ENCODE data around the gene HPCAL1. TPM values are rescaled to one million over a fixed set of nuclear protein-coding genes. Genes with fewer than 3 reads are reported as not detected.
"Not testable (repeated sequence)": the region's sequence is repeated elsewhere in the genome, so short reads cannot be mapped to it uniquely, and the experiment has no call there.

The HPCAL1 gene
- polyA plus RNA-seq, 1 donor from 2014 or later, result 63.4 TPM

DNA sequence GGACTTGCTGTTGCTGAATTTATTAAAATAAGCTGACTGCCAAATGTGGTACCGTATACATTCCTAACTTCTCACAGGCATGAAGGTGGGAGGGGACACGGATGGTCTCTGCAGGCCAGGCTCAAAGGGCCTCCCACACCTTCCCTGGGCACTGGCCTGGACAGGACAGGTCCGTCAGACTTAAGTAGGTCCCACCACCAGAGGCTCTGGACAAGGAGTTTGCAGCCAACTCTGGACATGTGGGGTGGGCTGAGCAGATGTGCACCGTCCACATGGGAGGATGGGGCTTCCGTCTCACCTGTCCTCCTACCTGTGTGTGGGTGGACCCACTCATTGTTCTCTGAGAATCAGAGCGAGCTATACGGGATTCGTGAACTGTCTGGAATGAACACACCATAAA lies 137.3 kb downstream of the HPCAL1 start:
- TF ChIP-seq, protein P1, sequence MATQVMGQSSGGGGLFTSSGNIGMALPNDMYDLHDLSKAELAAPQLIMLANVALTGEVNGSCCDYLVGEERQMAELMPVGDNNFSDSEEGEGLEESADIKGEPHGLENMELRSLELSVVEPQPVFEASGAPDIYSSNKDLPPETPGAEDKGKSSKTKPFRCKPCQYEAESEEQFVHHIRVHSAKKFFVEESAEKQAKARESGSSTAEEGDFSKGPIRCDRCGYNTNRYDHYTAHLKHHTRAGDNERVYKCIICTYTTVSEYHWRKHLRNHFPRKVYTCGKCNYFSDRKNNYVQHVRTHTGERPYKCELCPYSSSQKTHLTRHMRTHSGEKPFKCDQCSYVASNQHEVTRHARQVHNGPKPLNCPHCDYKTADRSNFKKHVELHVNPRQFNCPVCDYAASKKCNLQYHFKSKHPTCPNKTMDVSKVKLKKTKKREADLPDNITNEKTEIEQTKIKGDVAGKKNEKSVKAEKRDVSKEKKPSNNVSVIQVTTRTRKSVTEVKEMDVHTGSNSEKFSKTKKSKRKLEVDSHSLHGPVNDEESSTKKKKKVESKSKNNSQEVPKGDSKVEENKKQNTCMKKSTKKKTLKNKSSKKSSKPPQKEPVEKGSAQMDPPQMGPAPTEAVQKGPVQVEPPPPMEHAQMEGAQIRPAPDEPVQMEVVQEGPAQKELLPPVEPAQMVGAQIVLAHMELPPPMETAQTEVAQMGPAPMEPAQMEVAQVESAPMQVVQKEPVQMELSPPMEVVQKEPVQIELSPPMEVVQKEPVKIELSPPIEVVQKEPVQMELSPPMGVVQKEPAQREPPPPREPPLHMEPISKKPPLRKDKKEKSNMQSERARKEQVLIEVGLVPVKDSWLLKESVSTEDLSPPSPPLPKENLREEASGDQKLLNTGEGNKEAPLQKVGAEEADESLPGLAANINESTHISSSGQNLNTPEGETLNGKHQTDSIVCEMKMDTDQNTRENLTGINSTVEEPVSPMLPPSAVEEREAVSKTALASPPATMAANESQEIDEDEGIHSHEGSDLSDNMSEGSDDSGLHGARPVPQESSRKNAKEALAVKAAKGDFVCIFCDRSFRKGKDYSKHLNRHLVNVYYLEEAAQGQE (IDR thresholded peaks at IDR 0.05; ENCODE audit: borderline replicate concordance), result no peak
- TF ChIP-seq SMC3 (conservative IDR thresholded peaks at IDR 0.05; ENCODE audit: poor library complexity), result no peak
- TF ChIP-seq, protein P2, sequence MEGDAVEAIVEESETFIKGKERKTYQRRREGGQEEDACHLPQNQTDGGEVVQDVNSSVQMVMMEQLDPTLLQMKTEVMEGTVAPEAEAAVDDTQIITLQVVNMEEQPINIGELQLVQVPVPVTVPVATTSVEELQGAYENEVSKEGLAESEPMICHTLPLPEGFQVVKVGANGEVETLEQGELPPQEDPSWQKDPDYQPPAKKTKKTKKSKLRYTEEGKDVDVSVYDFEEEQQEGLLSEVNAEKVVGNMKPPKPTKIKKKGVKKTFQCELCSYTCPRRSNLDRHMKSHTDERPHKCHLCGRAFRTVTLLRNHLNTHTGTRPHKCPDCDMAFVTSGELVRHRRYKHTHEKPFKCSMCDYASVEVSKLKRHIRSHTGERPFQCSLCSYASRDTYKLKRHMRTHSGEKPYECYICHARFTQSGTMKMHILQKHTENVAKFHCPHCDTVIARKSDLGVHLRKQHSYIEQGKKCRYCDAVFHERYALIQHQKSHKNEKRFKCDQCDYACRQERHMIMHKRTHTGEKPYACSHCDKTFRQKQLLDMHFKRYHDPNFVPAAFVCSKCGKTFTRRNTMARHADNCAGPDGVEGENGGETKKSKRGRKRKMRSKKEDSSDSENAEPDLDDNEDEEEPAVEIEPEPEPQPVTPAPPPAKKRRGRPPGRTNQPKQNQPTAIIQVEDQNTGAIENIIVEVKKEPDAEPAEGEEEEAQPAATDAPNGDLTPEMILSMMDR (IDR thresholded peaks at IDR 0.05; ENCODE audit: poor library complexity, severe bottlenecking), result no peak
- TF ChIP-seq EP300 (conservative IDR thresholded peaks at IDR 0.05; ENCODE audit: poor library complexity, severe bottlenecking), result no peak
- TF ChIP-seq RAD21 (conservative IDR thresholded peaks at IDR 0.05), result no peak
- no peak for TF ChIP-seq EZH2 (IDR thresholded peaks at IDR 0.05; ENCODE audit: borderline replicate concordance, insufficient read depth, low read length, poor library complexity, severe bottlenecking)
- no peak for TF ChIP-seq POLR2AphosphoS5 (IDR thresholded peaks at IDR 0.05)
- TF ChIP-seq TAF1 (IDR thresholded peaks at IDR 0.05; ENCODE audit: low read depth), result no peak
- TF ChIP-seq MXI1 (conservative IDR thresholded peaks at IDR 0.05; ENCODE audit: poor library complexity, severe bottlenecking), result no peak
- Histone ChIP-seq H4K20me1 (ENCODE audit: insufficient read depth) (peaks cover 43% of the 10 kb centered on the region), H2AFZ (ENCODE audit: low read depth, low read length) (no peak overlapping the region), H3K9me2 (ENCODE audit: insufficient read depth, low read length) (no peaks in the 10 kb centered on the region), H3K36me3 (ENCODE audit: insufficient read depth, low read length) (peaks cover 30% of the 10 kb centered on the region), H3F3A (ENCODE audit: insufficient read depth, low read length, poor library complexity, severe bottlenecking) (no peaks in the 10 kb centered on the region), H3K4me2 (ENCODE audit: low read length) (no peak overlapping the region), H3K9ac (ENCODE audit: low read length) (no peak overlapping the region), H3K27me3 (ENCODE audit: insufficient read depth, low read depth, low read length) (no peaks in the 10 kb centered on the region), H3K9me3 (ENCODE audit: low read length) (no peaks in the 10 kb centered on the region), H3K79me2 (replicated peaks; ENCODE audit: insufficient read depth, low read length) (peaks cover 26% of the 10 kb centered on the region), H3K4me3 (ENCODE audit: low read length) (no peak overlapping the region), H3K27ac (ENCODE audit: low read length) (no peak overlapping the region)

DNA sequence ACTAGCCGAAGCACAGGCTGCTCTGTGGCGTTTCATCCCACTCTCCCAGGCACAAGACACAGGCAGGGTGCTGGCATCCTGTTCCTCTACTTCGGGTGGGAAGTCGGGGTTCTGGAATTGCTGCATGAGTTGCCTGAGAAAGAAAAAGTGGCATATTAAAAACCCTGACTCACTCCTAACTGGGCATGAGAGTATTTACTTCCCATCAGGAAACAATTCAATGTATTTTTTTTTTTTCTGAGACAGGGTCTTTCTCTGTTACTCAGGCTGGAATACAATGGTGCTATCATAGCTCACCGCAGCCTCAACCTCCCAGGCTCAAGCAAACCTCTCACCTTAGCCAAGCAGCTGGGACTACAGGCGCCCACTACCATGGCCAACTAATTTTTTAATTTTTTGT lies 138.0 kb downstream of the HPCAL1 start:
- Histone ChIP-seq H3F3A (ENCODE audit: insufficient read depth, low read length, poor library complexity, severe bottlenecking) (no peaks in the 10 kb centered on the region), H3K36me3 (ENCODE audit: insufficient read depth, low read length) (peaks cover 31% of the 10 kb centered on the region), H4K20me1 (ENCODE audit: insufficient read depth) (peaks cover 50% of the 10 kb centered on the region)

DNA sequence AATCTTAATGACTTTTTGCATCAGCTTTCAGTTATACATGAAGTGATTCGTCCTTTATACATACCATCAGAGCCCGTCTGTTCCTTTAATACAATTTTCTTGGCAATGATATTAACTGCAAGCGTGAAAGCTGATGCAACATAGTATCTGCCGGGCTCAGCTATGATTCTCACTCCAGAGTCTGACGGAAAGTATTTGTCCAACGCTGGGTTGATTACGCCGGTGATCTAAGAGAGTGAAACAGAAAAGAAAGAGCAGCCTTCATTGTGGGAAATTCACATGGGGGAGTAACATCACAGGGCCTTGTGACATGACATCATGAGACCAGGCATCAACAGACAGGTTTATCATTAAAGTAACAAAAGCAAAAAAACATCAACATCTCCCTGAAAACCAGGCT lies 139.2 kb downstream of the HPCAL1 start:
- H3K4me3 ChIP-seq (ENCODE audit: low read length), result no peak overlapping the region
- no peak for TF ChIP-seq EZH2 (IDR thresholded peaks at IDR 0.05; ENCODE audit: borderline replicate concordance, insufficient read depth, low read length, poor library complexity, severe bottlenecking)
- TF ChIP-seq RAD21 (conservative IDR thresholded peaks at IDR 0.05), result no peak
- no peak for TF ChIP-seq SMC3 (conservative IDR thresholded peaks at IDR 0.05; ENCODE audit: poor library complexity)
- TF ChIP-seq POLR2AphosphoS5 (IDR thresholded peaks at IDR 0.05), result no peak
- TF ChIP-seq, protein P2 (IDR thresholded peaks at IDR 0.05; ENCODE audit: poor library complexity, severe bottlenecking), result no peak
- no peak for TF ChIP-seq TAF1 (IDR thresholded peaks at IDR 0.05; ENCODE audit: low read depth)
- peaks cover 62% of the 10 kb centered on the region for H4K20me1 ChIP-seq (ENCODE audit: insufficient read depth)
- H3K4me2 ChIP-seq (ENCODE audit: low read length), result no peak overlapping the region
- H3K9me2 ChIP-seq (ENCODE audit: insufficient read depth, low read length), result no peaks in the 10 kb centered on the region
- H3K36me3 ChIP-seq (ENCODE audit: insufficient read depth, low read length), result peaks cover 31% of the 10 kb centered on the region
- no peaks in the 10 kb centered on the region for H3K9me3 ChIP-seq (ENCODE audit: low read length)
- H3K79me2 ChIP-seq (replicated peaks; ENCODE audit: insufficient read depth, low read length), result peaks cover 46% of the 10 kb centered on the region
- H2AFZ ChIP-seq (ENCODE audit: low read depth, low read length), result no peak overlapping the region
- H3K27ac ChIP-seq (ENCODE audit: low read length), result no peak overlapping the region
- H3K9ac ChIP-seq (ENCODE audit: low read length), result no peak overlapping the region
- H3F3A ChIP-seq (ENCODE audit: insufficient read depth, low read length, poor library complexity, severe bottlenecking), result no peaks in the 10 kb centered on the region
- no peaks in the 10 kb centered on the region for H3K27me3 ChIP-seq (ENCODE audit: insufficient read depth, low read depth, low read length)

More for the DNA sequence above, 138.0 kb downstream of the HPCAL1 start:
- Histone ChIP-seq H2AFZ (ENCODE audit: low read depth, low read length) (no peak overlapping the region), H3K27me3 (ENCODE audit: insufficient read depth, low read depth, low read length) (no peaks in the 10 kb centered on the region), H3K9ac (ENCODE audit: low read length) (no peak overlapping the region), H3K4me3 (ENCODE audit: low read length) (no peak overlapping the region), H3K27ac (ENCODE audit: low read length) (no peak overlapping the region), H3K4me2 (ENCODE audit: low read length) (no peak overlapping the region), H3K9me2 (ENCODE audit: insufficient read depth, low read length) (no peaks in the 10 kb centered on the region), H3K79me2 (replicated peaks; ENCODE audit: insufficient read depth, low read length) (peaks cover 34% of the 10 kb centered on the region), H3K9me3 (ENCODE audit: low read length) (no peaks in the 10 kb centered on the region)
- TF ChIP-seq MXI1 (conservative IDR thresholded peaks at IDR 0.05; ENCODE audit: poor library complexity, severe bottlenecking), result no peak

DNA sequence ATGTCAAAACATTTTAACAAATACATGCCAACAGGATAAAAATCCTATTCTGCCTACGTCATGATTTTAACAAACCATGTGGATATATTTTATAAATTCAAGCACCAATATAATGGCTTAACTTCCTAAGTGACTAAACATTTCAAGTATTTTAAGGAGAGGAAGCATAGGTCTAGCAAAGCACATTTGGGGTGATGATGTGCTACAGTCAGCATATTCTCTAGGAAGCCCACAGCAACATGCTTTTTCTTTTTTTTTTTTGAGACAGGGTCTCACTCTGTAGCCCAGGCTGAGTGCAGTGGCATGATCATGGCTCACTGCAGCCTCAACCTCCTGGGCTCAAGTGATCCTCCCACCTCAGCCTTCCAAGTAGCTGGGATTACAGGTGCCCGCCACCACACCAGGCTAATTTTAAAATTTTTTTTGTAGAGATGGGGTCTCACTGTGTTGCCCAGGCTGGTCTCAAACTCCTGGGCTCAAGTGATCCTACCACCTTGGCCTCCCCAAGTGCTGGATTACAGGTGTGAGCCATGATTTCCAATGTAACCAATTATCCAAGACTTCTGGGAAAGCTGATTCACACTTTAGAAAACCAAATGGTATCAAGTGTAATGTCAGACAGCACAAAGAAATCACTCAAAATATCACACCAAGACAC lies 139.9 kb downstream of the HPCAL1 start:
- H3K4me3 ChIP-seq (ENCODE audit: low read length); H3K27me3 ChIP-seq (ENCODE audit: insufficient read depth, low read depth, low read length); H3K4me2 ChIP-seq (ENCODE audit: low read length); H3K9ac ChIP-seq (ENCODE audit: low read length); H3K27ac ChIP-seq (ENCODE audit: low read length); H2AFZ ChIP-seq (ENCODE audit: low read depth, low read length); H3K9me2 ChIP-seq (ENCODE audit: insufficient read depth, low read length); H3K9me3 ChIP-seq (ENCODE audit: low read length); H3F3A ChIP-seq (ENCODE audit: insufficient read depth, low read length, poor library complexity, severe bottlenecking): not testable (repeated sequence)
- Histone ChIP-seq H3K79me2 (replicated peaks; ENCODE audit: insufficient read depth, low read length) (peaks cover 53% of the 10 kb centered on the region), H3K36me3 (ENCODE audit: insufficient read depth, low read length) (peaks cover 31% of the 10 kb centered on the region), H4K20me1 (ENCODE audit: insufficient read depth) (peaks cover 68% of the 10 kb centered on the region)
